Retinal pigment epithelial cell (primary cell): ENCODE results near the gene CADM1.

Experiments used
- DNase-seq: peaks from one replicate; pipeline ENCODE4 v3.0.0-alpha.2; 2010; ENCODE audit warnings: low read depth
- H3K4me3 ChIP-seq: 2 replicates; pipeline ENCODE4 v1.5.1; 2011; ENCODE audit warnings: mild to moderate bottlenecking, low read length, control low read depth, moderate library complexity
- CTCF ChIP-seq: conservative IDR thresholded peaks from 2 replicates; pipeline ENCODE4 v1.5.1; 2011; ENCODE audit warnings: low read depth, low read length, control low read depth, inconsistent platforms

CADM1 gene

GRCh38 chr11:115349335-115350017, 154.7 kb downstream of the CADM1 start:
- H3K4me3 ChIP-seq: no peak overlapping the region
- DNase-seq: no peak
- TF ChIP-seq CTCF: no peak

GRCh38 chr11:115348416-115348815, 155.8 kb downstream of the CADM1 start:
- H3K4me3 ChIP-seq: no peak overlapping the region
- no peak for TF ChIP-seq CTCF
- DNase-seq: no peak

GRCh38 chr11:115347106-115347505, 157.1 kb downstream of the CADM1 start:
- DNase-seq: no peak
- TF ChIP-seq CTCF: no peak
- H3K4me3 ChIP-seq: no peak overlapping the region

- no peak for DNase-seq
- H3K4me3 ChIP-seq: no peak overlapping the region
- no peak for TF ChIP-seq CTCF
These were observed 158.4 kb downstream of the CADM1 start for GRCh38 chr11:115345840-115346239.

GRCh38 chr11:115345361-115345760, 158.9 kb downstream of the CADM1 start:
- H3K4me3 ChIP-seq: no peak overlapping the region
- DNase-seq: no peak
- no peak for TF ChIP-seq CTCF

- H3K4me3 ChIP-seq: no peak overlapping the region
- DNase-seq: no peak
- no peak for TF ChIP-seq CTCF
These were observed 159.4 kb downstream of the CADM1 start for GRCh38 chr11:115344846-115345245.

GRCh38 chr11:115342142-115342541, 162.1 kb downstream of the CADM1 start:
- no peak for DNase-seq
- no peak for TF ChIP-seq CTCF
- no peak overlapping the region for H3K4me3 ChIP-seq
